HG03039 (cell line): ENCODE measurements around the gene UQCC5.

Experiments used
- ATAC-seq: cut with Tn5 transposase; IDR thresholded peaks from one replicate; pipeline ENCODE4 v1.9.1; 2021; ENCODE audit warnings: mild to moderate bottlenecking, moderate library complexity; ENCODE audit not compliant: unreplicated experiment

The UQCC5 gene

DNA sequence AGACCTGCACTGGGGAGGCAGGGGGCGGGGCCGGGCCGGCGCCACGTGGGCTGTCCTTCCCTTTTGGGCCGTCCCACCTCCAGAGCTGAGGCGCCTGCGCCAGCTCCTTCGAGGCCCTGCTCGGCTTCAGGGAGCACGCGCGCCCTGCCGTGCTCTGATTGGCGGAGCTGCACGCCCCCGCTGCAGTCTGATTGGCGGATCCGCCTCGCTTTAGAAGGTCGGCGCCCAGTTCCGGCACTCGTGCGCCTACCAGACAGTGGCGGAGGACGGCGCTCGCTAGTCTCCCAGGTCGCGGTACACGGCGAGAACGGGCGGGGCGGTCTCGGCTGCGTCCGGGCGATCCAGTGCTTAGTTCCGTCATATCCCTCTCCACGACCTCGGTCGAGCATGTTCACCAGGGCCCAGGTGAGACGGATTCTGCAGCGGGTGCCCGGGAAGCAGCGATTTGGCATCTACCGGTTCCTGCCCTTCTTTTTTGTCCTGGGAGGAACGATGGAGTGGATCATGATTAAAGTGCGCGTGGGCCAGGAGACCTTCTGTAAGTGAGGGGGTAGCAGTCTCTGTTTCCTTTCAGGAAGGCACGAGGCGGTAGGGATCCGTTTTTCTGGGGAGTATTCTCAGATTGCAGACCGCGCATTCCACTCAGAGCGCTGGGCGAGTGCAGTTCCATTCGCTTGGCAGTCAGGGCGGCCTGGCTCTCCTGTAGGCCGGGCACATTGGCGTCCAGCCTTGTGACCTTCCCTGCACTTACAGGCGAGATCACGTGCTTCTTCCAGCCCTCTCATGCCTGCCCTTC lies at the start of gene UQCC5:
TSS of gene UQCC5 (plus strand) at position 237 of the 796 bp plus-strand sequence. CDS start at position 388, 151 bp downstream.
- peak; percentile 84 for ATAC-seq

DNA sequence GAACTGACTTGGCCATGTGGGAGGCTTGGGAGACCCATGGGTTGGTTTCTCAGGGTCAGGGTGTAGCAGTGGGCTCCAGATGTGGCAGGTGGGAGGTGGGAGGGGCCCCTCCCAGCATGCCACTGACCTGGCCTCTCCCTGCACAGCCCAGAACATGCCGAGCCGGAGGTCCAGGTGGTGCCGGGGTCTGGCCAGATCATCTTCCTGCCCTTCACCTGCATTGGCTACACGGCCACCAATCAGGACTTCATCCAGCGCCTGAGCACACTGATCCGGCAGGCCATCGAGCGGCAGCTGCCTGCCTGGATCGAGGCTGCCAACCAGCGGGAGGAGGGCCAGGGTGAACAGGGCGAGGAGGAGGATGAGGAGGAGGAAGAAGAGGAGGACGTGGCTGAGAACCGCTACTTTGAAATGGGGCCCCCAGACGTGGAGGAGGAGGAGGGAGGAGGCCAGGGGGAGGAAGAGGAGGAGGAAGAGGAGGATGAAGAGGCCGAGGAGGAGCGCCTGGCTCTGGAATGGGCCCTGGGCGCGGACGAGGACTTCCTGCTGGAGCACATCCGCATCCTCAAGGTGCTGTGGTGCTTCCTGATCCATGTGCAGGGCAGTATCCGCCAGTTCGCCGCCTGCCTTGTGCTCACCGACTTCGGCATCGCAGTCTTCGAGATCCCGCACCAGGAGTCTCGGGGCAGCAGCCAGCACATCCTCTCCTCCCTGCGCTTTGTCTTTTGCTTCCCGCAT lies 49.2 kb upstream of the UQCC5 start:
- no peak for ATAC-seq

- ATAC-seq = no peak
Measured at GRCh38 chr3:52487788-52488691, 48.4 kb upstream of the UQCC5 start.

GRCh38 chr3:52488746-52489145 lies 47.7 kb upstream of the UQCC5 start:
- no peak for ATAC-seq

GRCh38 chr3:52489453-52489852 lies 47.0 kb upstream of the UQCC5 start:
- ATAC-seq = no peak

- no peak for ATAC-seq
Measured at GRCh38 chr3:52490035-52490938, 46.1 kb upstream of the UQCC5 start.

DNA sequence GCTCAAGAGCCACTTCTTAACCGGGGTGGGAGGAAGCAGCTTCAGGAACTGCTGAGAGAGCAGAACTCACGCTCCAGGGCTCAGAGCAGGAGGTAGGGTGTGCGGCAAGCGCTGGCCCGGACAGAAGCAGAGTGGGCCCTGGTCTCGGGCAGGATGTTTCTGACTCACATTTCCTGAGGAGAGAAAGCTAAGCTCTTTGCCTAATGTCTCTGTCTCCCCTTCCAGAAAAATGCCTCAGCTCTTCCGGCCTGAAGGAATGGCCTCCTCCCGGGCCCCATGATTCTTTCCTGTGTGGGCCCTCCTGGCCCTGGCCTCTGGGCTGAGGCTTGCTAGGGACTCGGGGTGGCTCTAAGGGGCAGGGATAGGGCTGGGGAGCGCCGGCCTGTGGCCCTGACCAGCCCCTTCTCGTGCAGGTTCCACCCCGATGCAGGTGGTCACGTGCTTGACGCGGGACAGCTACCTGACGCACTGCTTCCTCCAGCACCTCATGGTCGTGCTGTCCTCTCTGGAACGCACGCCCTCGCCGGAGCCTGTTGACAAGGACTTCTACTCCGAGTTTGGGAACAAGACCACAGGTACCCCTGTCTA lies 45.4 kb upstream of the UQCC5 start:
- no peak for ATAC-seq

DNA sequence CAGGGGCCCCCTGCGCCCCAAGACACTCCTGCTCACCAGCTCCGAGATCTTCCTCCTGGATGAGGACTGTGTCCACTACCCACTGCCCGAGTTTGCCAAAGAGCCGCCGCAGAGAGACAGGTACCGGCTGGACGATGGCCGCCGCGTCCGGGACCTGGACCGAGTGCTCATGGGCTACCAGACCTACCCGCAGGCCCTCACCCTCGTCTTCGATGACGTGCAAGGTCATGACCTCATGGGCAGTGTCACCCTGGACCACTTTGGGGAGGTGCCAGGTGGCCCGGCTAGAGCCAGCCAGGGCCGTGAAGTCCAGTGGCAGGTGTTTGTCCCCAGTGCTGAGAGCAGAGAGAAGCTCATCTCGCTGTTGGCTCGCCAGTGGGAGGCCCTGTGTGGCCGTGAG lies 44.3 kb upstream of the UQCC5 start:
- no peak for ATAC-seq

DNA sequence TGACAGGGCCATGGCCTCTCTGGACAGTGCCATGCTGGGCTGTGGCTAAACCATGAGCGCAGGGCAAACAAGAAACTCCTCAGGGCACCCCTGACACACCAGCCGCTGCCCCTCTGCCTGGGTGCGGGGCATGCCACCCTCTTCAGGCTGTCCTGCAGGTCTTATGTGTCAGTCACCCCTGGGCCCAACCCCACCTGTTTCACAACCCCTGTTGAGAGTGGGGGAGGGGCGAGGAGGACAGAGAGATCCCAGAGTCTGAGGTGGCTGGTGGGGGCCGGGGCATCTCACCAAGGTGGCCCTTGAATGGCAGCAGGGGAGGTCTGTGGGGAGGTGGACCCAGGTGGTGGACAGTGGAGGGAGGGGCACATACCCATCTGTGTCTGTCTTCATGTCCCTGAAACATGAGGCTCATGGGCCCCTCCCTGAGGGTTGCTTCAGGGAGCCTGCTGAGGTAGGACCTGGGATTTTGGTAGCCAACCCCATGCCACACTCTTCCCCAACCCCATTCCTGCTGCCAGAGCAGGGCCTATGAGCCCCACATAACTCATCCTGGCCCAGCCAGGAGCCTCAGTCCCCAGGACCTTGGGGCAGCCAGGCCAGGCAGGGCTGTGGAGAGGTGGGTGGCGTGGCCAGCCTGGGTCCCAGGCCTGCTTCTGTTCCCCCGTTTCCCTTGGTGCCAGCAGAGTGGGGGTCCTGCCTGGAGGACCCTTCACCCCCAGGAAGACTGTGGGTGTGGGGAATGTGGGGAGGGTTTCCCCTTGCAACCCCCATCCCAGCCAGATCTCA lies 43.0 kb upstream of the UQCC5 start:
- ATAC-seq = no peak

DNA sequence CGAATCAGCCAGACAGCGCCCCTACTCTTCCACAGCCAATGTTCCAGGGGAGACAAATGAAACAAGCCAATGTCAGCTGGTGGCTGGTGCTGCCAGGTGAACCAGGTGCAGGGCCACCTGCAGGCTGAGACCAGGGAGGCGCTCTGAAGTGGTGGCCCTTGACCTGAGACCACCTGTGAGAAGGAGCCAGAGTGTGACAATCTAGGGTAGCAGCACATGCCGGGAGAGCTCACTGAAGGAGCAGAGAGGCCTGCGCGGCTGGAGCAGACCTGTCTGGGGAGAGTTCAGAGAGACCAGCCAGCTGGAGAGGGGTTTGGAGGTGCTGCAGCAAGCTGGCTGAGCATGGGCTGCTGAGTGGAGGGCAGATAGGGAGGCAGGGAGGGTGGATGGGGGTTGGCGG lies 42.0 kb upstream of the UQCC5 start:
- ATAC-seq = no peak

DNA sequence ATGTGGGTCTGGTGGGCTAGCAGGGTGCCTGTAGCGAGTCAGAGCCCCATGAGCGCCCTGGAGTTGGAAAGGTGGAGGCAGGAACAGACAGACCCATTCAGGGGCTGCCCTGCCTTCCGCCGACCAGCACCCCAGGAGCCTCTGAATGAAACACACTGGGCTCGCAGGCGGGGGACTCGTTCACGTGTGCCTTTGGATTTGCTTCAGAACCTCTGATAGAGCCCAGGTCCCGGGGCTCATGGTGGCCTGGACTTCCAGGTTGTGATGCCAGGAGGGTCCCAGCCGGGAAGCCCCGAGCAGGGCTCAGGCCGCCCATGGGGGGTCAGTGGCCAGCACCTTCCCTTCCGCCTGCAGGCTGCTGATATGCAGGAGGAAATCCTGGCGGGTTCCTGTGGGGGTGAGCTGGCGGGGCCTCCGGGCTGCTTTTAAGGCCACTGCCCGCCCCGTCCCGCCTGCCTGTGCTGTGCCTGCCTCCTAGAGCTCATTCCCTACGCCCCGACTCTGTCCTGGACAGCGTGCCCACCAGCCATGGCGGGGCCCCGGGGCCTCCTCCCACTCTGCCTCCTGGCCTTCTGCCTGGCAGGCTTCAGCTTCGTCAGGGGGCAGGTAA lies 41.4 kb upstream of the UQCC5 start, which contains the start of gene STAB1:
TSS of gene STAB1 (plus strand) at position 453 of the 610 bp plus-strand sequence. CDS start at position 529, 76 bp downstream.
- no peak for ATAC-seq

DNA sequence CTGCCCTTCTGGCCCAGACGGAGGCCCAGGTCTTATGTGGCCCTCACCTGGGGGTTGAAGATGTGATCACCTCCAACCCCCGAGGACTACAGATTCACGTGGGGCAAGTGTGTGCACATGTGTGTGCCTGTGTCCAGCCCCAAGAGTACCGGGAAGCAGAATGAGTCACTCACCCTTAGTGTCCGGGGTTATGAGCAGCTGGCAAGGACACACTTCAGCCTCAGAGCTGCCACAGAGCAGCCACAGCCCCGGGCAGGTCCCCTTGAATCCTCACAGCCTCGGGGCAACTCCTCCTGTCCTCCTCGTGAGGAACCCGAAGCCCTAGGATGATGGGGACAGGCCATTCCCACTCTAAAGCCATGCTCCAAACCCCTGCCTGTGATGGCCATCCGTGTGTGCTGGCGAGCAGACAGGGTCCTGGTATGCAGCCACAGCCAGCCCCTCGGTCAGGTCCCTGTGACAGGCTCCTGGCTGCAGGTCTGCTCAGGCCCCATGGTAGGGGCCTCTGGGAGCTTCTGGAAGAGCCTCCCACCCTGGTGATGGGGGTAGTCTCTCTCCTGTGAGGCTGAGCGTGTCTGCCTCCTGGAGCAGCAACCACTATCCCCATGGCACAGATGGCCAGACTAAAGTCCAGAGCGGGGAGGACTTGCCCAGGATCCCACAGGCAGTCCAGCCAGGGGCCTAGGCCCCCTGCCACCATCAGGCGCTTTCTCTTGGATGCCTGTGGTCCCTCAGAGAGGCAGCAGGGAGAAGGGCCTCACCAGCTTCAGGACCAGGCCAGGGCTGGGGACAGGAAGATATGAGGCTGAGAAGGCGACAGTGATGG lies 40.4 kb upstream of the UQCC5 start:
- ATAC-seq = no peak

- no peak for ATAC-seq
Measured at GRCh38 chr3:52498137-52499054, 38.0 kb upstream of the UQCC5 start.

- ATAC-seq = no peak
Measured at GRCh38 chr3:52501046-52501445, 35.4 kb upstream of the UQCC5 start.

DNA sequence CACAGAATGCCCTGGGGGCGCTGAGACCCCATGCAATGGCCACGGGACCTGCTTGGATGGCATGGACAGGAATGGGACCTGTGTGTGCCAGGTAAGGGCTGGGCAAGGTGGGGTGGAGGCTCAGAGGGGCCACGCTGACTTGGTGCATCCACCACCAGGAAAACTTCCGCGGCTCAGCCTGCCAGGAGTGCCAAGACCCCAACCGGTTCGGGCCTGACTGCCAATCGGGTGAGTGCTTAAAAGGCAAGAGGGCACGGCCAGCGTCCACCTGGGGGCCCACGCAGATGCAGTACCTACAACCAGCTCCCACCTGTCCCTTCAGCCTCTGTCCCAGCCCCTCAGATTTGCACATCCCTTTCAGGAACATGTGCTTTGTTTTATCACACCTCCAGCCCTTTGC lies 34.4 kb upstream of the UQCC5 start:
- ATAC-seq = no peak

DNA sequence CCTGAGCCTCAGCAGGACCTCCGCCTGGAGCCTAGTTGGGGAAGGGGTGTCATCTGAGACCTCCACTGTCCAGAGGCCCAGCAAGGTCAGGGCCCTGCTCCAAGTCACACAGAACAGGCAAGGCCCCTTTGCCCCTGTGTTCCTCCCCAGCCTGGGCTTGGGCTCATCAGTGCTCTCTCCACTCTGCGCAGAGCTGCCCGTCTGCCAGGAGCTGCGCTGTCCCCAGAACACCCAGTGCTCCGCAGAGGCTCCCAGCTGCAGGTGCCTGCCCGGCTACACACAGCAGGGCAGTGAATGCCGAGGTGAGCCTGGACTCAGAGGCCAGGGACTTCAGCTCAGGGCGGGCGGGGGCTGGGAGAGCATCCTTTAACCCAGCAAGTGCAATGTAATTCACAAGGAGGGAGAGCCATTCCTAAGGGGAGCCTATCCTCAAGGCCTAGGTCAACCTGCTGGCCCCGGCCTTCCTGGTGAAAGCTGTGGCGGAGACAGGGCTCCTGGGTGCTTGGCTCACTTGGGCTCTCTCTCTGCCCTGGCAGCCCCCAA lies 33.5 kb upstream of the UQCC5 start:
- ATAC-seq = no peak
